Right cardiac atrium (tissue), 5 donors: ENCODE measurements around the gene ANKRD44. TPM values are rescaled to one million over a fixed set of nuclear protein-coding genes. Genes with fewer than 3 reads are reported as not detected.

Experiments used
- ATAC-seq, 2 donors: fragments of 200-7000 bp; cut with Tn5 transposase; one replicate each; pipeline versions ENCODE4 v1.8.0 to v1.9.1; 2020; ENCODE audit warnings: moderate library complexity in 2 of 2, mild to moderate bottlenecking in 1 of 2
- DNase-seq, 3 donors: peaks; one replicate each; pipeline ENCODE4 v3.0.0-alpha.2; 2020
- H3K27ac ChIP-seq: one replicate; pipeline ENCODE4 v1.5.1; 2013; ENCODE audit warnings: mild to moderate bottlenecking, low read length, control low read depth, moderate library complexity
- H3K27me3 ChIP-seq: one replicate; pipeline ENCODE4 v1.6.1; 2013; ENCODE audit not compliant: control insufficient read depth, insufficient read depth
- H3K4me1 ChIP-seq: one replicate; pipeline ENCODE4 v1.6.1; 2013; ENCODE audit warnings: low read length; ENCODE audit not compliant: control insufficient read depth, insufficient read depth
- H3K4me3 ChIP-seq: one replicate; pipeline ENCODE4 v1.5.1; 2013; ENCODE audit warnings: low read length, control low read depth
- H3K9me3 ChIP-seq: one replicate; pipeline ENCODE4 v1.6.1; 2013; ENCODE audit warnings: low read length; ENCODE audit not compliant: control insufficient read depth
- WGBS: extraction: QIAGEN DNeasy Blood & Tissue Kit; methylation state at CpG from one replicate; pipeline ENCODE4 v1.1.7; 2013; 5-methylcytosine and 5-hydroxymethylcytosine counted together
- intact Hi-C, 4 donors: fragments of 100-400 bp; cut with DNase I; formaldehyde crosslinking; loops; one replicate each; pipeline versions ENCODE4 v1.11.0 to v1.14.0; 2022 to 2023
- polyA plus RNA-seq: library from polyadenylated mRNA; stranded (reverse); fragments of 200-250 nt; gene quantifications from one replicate; pipeline ENCODE4 v1.2.3, GENCODE V29; 2013
- total RNA-seq, 4 donors: library from RNA; stranded (reverse); fragmentation: NEBNext Ultra II Directional; extraction: Animal tissue kit (Norgen Biotek cat#: 25700); gene quantifications; one replicate each; pipeline ENCODE4 v1.2.1, GENCODE V29; 2021
- donor health status: healthy with polysubstance abuse.
- donor health status: DM: no; HTN: yes; CAD: no.
- donor health status: DM: no; HTN: no; CAD: no.
- donor health status: DM: no; HTN: yes; CAD: no; lungs with severe emphysema.
- donor health status: DM: yes; HTN: yes; CAD: no.

The ANKRD44 gene
- total and polyA plus RNA-seq, 5 donors = 4.8 to 18.8 (median 14.3) TPM

DNA sequence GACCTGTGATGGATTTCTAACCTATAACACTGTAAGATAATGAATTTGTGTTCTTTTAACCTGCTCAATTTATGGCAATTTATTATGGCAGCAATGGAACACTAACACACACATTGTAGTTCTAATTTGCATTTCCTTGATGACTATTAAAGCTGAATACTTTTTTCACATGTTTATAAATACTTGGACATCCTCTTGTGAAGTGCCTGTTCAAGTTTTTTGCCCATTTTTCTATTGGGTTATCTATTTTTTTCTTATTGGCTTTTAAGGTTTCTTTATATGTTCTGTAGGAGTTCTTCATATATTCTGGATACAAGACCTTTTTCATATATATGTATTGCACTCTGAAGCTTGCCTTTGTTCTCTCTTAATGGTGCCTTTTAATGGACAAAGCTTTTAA lies 255.5 kb downstream of the ANKRD44 start:
- DNase-seq = no peak
- ATAC-seq = no peak
- no peaks in the 10 kb centered on the region for H3K9me3 ChIP-seq
- H3K27ac ChIP-seq = no peak overlapping the region
- no peaks in the 10 kb centered on the region for H3K27me3 ChIP-seq
- H3K4me3 ChIP-seq = no peak overlapping the region
- H3K4me1 ChIP-seq = no peaks in the 10 kb centered on the region
- intact Hi-C loops = no loop called here

DNA sequence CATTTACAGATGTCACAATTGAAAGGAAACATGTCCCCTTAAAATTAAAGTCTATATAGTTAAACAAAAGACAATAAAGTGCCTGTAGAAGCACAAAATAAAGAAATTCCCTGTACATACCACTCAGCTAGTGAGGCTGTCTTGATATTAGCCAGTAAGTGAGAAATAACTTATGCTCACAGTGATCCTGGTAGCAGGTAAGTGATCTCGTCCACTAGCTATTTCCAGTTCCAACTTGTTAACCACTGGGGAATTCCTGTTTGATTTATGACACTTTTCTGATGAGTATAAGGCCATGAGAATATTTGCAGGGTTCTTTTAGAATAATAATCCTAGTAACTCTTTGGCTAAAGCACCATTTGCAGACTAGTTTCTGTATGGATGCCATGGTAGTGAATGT lies 256.1 kb downstream of the ANKRD44 start:
- DNase-seq (no peak), ATAC-seq (no peak)
- H3K9me3 ChIP-seq = no peaks in the 10 kb centered on the region
- intact Hi-C loops = no loop called here
- H3K4me1 ChIP-seq = no peaks in the 10 kb centered on the region
- no peaks in the 10 kb centered on the region for H3K27me3 ChIP-seq
- no peak overlapping the region for H3K4me3 ChIP-seq
- H3K27ac ChIP-seq = no peak overlapping the region
- 84% methylated on average over 1 of the region's 1 CpG for WGBS

DNA sequence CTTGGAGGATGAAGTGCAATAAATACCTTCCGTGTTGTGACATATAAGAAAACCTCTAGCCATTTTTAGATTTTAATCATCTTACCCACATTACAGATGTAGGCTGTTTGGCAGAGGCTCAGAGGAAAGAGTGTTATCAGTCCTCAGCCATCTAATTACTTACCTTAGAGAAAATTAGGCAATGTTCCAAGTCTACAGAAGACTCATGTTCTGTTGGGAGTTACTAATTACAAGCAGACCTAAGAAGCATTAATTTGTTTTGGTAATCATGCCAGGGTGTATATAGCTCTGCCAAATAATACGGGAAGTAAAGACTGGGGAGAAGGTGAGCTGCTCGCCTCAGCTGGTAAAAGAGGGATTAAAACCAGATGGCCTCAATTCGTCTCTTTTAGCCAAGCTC lies 258.2 kb downstream of the ANKRD44 start:
- no peak overlapping the region for H3K4me3 ChIP-seq
- H3K9me3 ChIP-seq = no peaks in the 10 kb centered on the region
- no peaks in the 10 kb centered on the region for H3K4me1 ChIP-seq
- no peaks in the 10 kb centered on the region for H3K27me3 ChIP-seq
- DNase-seq (no peak), ATAC-seq (no peak)
- 74% methylated on average over 4 of the region's 4 CpGs for WGBS
- H3K27ac ChIP-seq = no peak overlapping the region
- intact Hi-C loops = no loop called here

DNA sequence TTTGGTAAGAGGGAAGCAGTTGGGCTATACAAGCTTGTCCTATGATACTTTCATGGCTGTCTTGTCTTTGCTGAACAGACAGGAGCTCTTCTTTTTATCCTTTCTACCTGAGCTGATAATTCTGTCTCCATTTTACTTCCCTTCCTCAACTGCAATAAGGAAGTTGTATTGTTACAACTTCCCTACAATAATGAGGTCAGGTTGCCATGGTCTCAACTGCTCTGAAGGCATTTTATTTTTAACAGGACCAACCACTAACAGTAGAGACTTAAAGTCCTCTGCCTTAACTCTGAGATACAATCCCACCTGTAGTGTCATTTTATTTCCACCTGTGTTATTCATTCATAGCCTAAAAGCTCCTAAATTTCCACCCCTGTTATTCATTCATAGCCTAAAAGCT lies 265.5 kb downstream of the ANKRD44 start:
- Histone ChIP-seq H3K4me3 (no peak overlapping the region), H3K27me3 (no peaks in the 10 kb centered on the region), H3K27ac (no peak overlapping the region), H3K4me1 (no peaks in the 10 kb centered on the region), H3K9me3 (no peaks in the 10 kb centered on the region)
- ATAC-seq = no peak
- intact Hi-C loops = no loop called here
- no peak for DNase-seq

DNA sequence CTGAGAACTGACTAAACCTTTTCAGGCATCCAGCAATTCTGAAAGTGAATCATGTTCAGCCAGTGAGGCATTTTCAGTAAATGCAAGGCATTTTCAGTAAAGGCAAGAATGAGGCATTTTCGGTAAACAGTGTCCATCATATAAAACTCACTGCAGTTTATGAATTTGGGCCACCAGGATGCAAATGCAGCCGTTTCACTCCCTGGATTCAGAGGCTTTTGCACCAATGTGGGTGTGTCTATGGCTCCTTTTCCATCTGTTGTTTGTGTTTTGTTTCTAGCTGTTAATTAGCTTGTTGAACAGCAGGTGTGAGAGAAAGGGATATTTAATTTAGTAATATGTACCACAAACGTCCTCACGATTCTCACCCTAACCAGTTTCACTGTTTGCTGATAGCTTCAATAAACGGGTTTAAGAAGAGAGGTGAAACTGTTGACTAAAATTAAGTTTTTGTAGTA lies 267.8 kb downstream of the ANKRD44 start:
- H3K27me3 ChIP-seq = no peaks in the 10 kb centered on the region
- H3K27ac ChIP-seq = no peak overlapping the region
- H3K4me1 ChIP-seq = peaks cover 2% of the 10 kb centered on the region
- ATAC-seq (no peak), DNase-seq (no peak)
- intact Hi-C loops = no loop called here
- 90% methylated on average over 5 of the region's 5 CpGs for WGBS
- no peaks in the 10 kb centered on the region for H3K9me3 ChIP-seq
- H3K4me3 ChIP-seq = no peak overlapping the region

DNA sequence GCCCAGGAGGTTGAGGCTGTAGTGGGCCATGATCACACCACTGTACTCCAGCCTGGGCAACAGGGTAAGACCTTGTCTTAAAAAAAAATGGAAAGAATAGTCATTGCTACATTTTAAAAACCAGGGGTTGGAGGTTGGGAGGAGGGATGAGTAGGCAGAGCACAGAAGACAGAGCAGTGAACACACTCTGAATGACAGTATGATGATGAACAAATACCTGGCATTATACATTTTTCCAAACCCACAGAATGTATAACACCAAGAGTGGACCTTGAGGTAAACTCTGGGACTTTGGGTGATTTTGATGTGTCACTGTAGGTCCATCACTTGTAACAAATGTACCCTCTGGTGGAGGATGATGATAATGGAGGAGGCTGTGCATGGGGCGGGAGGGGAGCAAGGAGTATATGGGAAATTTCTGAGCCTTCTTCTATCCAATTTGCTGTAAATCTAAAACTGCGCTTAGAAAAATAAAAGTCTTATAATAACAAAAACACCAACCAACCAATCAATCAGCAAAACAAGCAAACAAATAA lies 272.6 kb downstream of the ANKRD44 start:
- WGBS = 98% methylated on average over 2 of the region's 2 CpGs
- no peaks in the 10 kb centered on the region for H3K27me3 ChIP-seq
- H3K9me3 ChIP-seq = no peaks in the 10 kb centered on the region
- ATAC-seq (no peak), DNase-seq (no peak)
- no peak overlapping the region for H3K4me3 ChIP-seq
- H3K27ac ChIP-seq = no peak overlapping the region
- peaks cover 10% of the 10 kb centered on the region for H3K4me1 ChIP-seq
- intact Hi-C loops = no loop called here

DNA sequence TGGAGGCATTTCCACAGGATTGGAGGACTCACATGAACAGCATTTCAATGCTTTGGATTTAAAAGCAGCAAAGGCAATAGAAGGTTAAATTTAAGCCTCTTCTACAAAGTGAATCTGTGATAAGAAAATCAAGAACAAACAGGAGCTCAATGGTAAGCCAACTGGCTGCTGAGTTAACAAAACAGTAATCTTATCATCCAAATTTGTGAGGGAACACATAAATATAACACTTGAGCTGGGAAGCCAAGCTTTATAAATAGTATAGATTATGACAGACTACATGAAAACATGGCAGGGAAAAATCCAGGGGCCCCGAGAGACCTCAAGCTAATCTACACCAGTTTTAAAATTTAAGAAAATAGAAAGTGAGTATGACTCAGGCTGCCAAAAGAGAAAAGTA lies 275.6 kb downstream of the ANKRD44 start:
- Histone ChIP-seq H3K4me1 (peaks cover 10% of the 10 kb centered on the region), H3K9me3 (no peaks in the 10 kb centered on the region), H3K4me3 (no peak overlapping the region), H3K27me3 (no peaks in the 10 kb centered on the region), H3K27ac (no peak overlapping the region)
- ATAC-seq (peak; percentile 35 to 61), DNase-seq (peak in 1 of 3 donors; percentile 42)
- intact Hi-C loops = no loop called here
- WGBS = 42% methylated on average over 1 of the region's 1 CpG

DNA sequence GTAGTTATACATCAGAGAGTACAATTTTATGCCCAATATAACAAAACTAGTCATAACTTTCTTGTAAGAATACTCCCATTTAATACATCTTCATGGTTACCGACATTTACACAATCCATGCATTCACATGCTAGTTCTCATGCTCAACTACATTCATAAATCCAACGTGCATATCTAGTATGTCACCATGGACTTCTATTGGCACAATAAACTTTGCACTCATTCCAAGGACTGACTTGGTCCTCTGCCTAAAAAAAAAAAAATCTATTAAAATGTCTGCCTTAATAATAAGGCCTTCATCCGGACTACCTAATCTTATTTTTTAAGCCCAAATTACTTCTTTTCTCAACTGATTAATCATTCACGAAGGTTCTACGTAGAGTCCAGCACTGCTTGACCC lies 276.3 kb downstream of the ANKRD44 start:
- intact Hi-C loops = no loop called here
- Histone ChIP-seq H3K27ac (peak overlapping the region; percentile 13), H3K9me3 (no peaks in the 10 kb centered on the region), H3K4me3 (no peak overlapping the region), H3K4me1 (peaks cover 10% of the 10 kb centered on the region), H3K27me3 (no peaks in the 10 kb centered on the region)
- 52% methylated on average over 5 of the region's 5 CpGs for WGBS
- DNase-seq (no peak), ATAC-seq (no peak)

DNA sequence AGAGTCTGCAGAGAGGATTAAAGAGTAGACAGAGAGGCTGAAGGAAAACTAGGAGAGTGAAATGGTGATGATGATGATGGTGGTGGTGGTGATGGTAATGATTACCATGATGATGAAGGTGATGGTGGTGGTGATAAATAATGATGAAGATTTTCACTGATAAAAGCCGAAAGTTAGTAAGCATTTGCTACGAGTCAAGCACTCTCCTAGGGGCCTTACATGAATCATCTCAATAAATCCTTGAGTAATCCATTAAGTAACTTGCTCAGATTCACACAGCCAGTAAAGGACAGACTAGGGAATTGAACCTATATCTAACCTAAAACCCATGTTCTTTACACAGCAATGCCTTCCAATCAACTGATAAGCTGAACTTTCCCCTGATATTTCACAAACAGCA lies 277.4 kb downstream of the ANKRD44 start:
- WGBS = 100% methylated on average over 2 of the region's 2 CpGs
- no peak overlapping the region for H3K27ac ChIP-seq
- H3K9me3 ChIP-seq = no peaks in the 10 kb centered on the region
- H3K27me3 ChIP-seq = no peaks in the 10 kb centered on the region
- ATAC-seq (no peak), DNase-seq (no peak)
- intact Hi-C loops = no loop called here
- peaks cover 8% of the 10 kb centered on the region for H3K4me1 ChIP-seq
- no peak overlapping the region for H3K4me3 ChIP-seq

DNA sequence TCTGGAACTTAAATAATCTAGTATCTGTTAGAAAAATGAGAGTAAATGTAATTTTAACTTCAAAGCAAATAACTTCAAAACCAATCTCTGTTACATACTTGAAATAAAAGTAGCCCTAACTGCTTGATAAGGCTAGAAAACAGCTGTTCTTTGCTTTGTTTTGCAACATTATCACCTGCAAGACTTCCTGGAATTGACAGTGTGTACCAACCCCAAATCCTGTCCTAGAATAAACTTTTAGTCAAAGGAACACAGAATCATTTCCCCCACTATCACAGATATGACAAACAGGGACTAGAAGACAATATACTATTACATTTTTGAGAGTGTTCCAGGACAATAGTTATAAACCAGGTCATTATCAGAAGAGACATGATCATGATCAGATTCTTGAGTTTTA lies 278.8 kb downstream of the ANKRD44 start:
- H3K27me3 ChIP-seq = no peaks in the 10 kb centered on the region
- ATAC-seq (peak in 1 of 2 donors; percentile 74), DNase-seq (no peak)
- H3K4me1 ChIP-seq = peaks cover 8% of the 10 kb centered on the region
- H3K27ac ChIP-seq = peak overlapping the region; percentile 48
- no peaks in the 10 kb centered on the region for H3K9me3 ChIP-seq
- intact Hi-C loops = no loop called here
- no peak overlapping the region for H3K4me3 ChIP-seq

DNA sequence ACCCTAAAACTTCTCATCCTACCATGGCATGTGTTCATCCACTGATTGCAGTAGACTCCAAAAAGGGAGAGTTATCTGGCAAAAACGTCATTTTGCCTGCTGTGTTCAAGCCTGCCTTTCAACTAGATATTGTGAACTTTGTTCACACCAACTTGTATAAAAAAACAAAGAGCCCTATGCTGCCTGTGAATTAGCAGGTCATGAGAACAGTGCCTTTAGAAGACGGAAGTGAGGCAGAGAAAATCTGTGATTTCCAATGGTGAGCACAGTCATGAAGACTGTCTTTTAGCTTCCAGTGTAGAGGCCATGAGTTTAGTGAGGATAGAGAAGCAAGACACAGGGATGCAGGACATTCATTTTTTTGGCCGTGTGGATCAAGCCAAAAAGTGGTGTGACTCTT lies 280.5 kb downstream of the ANKRD44 start:
- Histone ChIP-seq H3K27ac (no peak overlapping the region), H3K9me3 (no peaks in the 10 kb centered on the region), H3K27me3 (no peaks in the 10 kb centered on the region), H3K4me3 (no peak overlapping the region), H3K4me1 (peaks cover 3% of the 10 kb centered on the region)
- DNase-seq (no peak), ATAC-seq (no peak)
- WGBS = 87% methylated on average over 3 of the region's 3 CpGs
- intact Hi-C loops = no loop called here

DNA sequence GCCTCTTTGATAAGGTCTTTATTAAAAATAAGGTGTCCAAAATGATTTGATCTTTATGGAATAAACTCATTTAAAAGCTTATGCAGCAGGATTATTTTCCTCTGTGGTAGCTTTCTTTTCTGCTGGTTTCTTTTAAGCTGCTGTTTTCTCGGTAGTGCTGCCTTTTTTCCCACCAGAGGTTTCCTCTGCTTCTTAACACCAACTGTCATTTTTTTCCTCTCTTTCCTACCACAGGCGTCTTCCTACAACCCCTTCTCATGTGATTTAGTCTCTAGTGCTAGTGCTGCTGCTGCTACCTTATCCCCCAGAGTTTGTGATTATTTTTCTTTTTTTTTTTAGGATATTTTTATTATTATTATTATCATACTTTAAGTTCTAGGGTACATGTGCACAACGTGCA lies 281.9 kb downstream of the ANKRD44 start:
- intact Hi-C loops = no loop called here
- DNase-seq = no peak
- Histone ChIP-seq H3K9me3 (no peaks in the 10 kb centered on the region), H3K27ac (no peak overlapping the region), H3K27me3 (no peaks in the 10 kb centered on the region), H3K4me3 (no peak overlapping the region), H3K4me1 (no peaks in the 10 kb centered on the region)
- WGBS = 82% methylated on average over 3 of the region's 3 CpGs
- ATAC-seq = no peak
